ENCODE results near the gene SDS.
A peak's percentile ranks its signal among the peaks of the same experiment; 100 is the strongest.

SDS gene

DNA sequence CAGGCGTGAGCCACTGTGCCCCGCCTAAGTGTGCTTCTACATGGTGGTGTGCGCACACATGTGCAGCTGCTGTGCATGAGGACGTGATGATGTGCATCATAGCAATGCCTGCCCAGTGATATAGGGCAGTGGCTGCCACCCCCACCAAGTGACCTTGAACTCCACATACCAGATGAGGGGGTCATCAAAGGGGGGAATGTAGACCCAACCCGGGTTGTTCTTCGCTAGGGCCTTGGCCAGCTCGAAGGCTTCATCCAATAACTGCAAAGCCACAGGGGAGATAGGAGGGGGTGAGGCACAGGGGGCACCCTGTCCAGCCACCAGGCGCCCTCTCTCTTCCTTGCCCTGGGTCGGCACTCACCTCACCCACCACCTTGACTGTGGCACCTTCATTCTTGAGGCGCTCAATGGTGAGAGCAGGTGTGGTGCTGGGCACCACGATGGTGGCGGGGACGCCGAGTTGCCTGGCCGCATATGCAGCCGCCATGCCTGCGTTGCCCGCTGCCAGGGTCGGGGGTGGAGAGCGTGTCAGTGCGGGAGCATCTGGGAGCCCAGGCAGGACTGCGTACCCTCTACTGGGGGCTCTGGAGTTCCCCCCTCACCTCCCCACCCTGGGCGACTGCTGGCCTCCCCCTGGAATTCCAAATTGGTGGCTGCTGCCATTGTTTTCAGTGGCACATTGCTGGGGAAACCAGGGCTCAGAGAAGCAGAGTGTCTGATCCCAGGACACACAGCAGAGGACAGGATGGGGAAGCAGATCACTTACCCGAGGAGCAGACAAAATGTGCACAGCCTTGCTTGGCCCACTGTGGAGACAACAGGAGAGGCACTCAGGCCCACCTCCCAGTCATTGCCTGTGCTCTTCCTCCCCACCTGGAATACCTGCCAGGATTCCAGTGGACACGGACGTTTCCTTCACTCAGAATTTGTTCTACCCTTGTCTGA is 5.1 kb downstream of the SDS start:
- no peak for DNase-seq

DNA sequence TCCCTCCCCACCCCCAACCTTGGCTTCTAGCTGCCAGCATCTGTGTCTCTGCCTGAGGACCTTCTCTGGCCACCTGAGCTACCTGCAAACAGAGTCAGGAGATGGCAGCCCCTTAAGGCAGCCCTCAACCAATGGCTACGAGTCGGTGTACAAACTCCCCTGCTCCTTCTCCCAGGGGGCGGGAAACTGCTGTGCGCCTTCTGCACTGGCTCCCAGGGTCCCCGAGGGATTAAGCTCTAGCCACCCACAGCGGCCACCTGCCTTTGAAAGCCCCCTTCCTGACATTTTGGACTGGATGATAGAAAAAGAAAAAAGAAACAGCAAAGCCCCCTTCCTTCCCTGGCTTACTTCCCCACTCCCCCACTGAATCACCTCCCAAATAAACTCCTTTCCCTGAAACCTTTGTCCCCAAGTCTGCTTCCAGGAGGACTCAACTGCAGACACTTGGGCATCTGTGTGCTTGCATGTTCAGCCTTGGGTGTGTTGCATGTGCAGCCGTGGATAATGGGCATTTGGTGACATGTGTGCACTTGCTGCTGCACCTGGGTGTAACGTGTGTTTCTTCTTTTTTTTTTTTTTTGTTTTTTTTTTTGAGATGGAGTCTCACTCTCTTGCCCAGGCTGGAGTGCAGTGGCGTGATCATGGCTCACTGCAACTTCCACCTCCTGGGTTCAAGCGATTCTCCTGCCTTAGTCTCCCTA is 6.0 kb downstream of the SDS start:
- no peak for DNase-seq

DNA sequence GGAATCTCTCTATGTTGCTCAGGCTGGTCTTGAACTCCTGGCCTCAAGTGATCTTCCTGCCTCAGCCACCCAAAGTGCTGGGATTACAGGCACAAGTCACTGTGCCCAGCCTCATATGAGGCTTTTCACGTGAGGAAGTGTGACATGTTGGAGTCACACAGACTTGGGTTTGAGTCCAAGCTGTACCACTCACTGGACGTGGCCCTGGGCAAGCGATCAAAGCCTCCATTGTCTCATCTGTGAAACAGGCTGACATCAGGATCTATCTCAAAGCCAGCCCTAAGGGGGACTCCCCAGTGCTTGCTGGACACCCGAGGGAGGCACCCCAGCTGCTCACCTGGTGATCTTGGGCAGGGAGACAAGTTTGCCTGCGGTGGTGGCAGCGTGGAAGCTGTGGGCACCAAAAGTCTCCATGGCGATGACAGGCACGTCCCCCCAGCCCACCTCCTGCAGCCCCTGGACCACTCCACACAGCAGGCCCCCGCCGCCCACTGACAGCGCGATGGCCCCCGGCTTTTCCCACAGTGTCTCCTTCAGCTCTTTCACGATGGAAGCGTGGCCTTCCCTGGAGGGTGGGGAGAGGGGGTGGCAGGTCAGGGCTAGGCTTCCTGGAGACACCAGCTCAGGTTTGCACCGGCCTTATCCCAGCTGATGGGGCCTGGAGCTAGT is 6.7 kb downstream of the SDS start:
- DNase-seq: peak; percentile 34

DNA sequence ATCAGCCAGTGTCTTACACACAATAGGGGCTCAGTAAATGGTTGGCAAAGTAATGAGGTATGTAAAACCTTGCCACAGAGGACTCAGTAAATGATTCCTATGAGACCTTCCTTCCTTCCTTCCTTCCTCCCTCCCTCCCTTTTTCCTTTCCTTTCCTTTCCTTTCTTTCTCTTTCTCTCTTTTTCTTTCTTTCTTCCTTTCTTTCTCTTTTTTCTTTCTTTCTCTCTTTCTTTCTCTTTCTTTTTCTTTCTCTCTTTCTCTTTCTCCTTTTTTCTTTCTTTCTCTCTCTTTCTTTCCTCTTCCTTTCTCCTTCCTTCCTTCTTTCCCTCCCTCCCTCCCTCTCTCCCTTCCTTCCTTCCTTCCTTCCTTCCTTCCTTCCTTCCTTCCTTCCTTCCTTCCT is 7.5 kb downstream of the SDS start:
- no peak for DNase-seq

DNA sequence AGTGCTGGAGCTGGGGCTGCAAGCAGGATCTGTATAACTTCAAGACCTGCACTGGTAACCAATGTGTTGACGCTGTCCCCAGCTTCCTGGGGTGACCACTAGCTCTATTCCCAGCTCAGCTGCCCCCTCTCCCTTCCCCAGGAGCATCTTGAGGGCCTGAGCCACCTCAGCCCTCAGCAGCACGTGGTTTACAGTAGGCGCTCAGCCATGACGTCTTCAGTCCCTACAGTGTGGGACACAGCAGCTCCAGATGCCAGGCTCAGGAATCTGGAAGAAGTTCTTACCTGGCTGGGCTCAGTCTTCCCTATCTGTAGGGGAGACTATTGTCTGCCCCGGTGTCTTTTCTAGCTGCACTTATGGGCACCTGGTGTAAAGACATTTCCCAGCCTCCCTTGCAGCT is 8.6 kb downstream of the SDS start:
- DNase-seq: no peak

DNA sequence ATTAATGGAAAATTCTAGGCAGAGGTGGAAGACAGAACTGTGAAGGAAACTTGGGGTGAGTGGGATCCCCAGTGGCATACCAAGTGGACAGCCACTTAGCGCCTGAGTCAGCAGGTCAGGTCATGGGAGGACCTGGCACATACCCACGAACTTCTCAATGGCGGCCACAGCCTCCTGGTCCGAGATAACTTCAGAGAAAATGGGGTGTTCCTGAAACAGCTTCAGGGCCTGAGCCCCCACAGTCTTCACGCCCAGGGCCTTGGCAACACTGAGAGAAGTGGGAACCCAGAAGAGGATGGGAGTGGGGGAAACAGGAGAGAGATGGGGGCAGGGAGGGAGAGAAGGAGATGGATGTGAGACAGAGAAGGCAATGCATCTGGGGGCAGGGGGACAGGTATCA is 9.9 kb downstream of the SDS start:
- DNase-seq: no peak

DNA sequence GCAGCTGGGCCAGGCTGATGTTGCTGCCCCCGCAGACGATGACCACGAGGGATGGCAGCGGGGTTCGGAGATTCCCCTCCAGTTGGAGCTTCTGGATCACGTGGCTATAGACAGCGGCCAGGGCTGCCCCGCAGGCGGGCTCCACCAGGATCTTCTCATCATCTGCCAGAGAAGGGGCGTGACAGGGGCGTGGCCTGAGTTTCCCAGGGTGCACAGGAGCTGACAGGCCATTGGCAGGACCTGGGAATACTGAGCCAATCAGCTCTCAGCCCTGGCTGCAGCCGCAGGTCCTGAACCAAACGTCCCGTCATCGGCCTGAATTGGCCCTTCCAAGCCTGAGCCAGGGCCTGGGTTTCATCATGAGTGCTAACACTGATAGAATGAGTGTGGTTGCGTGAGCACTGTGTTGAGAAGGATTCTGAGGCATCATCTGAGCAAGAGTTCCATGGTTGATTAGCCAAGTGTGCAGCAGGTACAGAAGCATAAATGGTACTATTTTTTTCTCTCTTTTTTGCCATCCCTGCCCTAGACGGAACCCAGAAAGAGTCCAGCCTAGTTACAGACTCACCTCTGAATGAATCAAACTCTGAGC is 10.6 kb downstream of the SDS start:
- no peak for DNase-seq

DNA sequence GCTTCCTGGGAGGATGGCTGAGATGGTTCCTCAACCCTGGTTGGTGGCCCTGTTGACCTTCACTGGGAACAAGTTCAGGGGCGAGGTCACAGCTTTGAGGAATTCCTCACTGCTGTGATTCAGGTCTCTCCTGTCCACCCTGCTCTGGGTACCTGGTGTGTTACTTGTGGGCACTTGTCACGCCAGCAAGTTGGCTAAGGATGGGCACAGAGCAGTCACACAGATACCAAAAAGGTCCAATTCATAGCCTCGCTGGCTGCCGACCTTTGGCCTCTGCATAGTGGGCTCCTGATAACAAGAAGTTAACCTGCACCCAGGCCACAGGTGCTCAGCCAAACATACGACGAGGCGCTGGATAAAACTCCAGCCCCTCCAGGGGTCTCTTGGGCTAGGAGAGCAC is 11.2 kb downstream of the SDS start:
- no peak for DNase-seq

DNA sequence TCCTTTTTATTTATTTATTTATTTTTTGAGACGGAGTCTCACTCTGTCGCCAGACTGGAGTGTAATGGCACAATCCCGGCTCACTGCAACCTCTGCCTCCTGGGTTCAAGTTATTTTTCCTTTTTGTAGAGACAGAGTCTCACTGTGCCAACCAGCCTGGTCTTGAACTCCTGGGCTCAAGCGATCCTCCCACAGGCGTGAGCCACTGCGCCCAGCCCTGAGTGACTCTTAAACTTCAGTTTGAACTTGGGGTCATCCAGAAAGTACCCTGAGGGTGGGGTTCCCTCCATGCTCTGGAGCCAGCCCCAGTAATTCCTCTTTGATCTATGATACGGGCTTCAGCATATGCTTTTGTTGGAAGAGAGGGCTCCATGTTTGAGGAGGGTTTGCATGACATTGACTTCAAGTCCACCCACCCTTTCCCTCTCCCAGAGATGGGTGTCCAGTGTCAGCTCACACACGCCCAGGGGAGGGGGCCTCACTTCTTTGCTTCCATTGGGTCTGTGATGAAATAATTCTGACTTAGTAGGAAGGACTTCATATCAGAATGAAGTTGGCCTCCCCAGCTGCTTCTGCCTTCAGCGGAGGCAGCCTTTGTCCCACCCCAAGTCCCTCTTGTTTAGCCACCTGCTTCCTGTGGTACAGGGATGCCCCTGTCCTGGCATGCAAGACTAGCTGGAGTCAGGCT is 11.9 kb downstream of the SDS start:
- no peak for DNase-seq

DNA sequence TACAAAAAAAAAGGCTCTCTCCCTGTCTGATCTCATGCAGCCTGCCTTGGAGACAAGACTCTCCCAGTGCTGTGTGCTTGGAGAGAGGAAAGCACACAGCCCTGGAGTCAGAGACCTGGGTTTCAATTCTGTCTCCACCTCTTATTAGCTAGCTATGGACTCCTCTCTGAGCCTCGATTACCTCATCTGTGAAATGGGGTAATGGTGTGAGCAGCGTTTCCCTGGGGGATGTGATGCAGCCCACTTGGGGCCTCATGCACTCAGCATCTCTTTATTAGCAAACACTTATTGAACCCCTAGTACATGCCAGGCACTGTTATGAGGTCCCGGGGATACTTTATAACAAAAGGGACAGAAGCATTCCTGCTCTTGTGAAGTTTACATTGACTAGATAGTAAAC is 12.5 kb downstream of the SDS start:
- DNase-seq: no peak

DNA sequence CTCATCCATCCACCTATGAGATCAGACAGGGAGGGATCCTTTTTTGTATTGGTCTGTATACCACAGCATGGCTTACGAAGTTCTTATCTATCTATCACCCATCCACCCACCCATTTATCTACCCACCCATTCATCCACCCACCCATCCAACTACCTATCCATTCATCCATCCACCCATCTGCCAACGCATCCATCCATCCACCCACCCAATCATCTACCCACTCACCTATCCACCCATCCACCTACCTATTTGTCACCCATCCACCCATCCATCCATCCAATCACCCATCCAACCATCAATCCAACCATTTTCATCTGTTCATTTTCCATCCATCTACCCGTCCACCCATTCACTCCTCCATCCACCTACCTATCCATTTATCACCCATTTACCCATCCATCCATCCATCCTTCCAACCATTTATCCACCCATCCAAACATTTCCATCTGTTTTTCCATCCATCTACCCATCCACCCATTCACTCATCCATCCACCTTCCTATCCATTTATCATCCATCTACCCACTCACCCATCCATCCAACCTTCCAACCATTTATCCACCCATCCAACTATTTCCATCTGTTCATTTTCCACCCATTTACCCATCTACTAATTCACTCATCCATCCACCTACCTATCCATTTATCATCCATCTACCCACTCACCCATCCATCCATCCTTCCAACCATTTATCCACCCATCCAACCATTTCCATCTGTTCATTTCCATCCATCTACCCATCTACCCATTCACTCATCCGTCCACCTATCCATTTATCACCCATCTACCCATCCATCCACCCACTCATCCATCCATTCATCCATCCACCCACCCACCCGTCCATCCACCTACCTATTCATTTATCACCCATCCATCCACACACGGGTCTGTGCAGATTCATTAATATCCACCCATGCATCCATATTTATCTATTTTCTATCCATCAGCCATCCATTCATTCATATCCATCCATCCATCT is 13.3 kb downstream of the SDS start:
- no peak for DNase-seq

DNA sequence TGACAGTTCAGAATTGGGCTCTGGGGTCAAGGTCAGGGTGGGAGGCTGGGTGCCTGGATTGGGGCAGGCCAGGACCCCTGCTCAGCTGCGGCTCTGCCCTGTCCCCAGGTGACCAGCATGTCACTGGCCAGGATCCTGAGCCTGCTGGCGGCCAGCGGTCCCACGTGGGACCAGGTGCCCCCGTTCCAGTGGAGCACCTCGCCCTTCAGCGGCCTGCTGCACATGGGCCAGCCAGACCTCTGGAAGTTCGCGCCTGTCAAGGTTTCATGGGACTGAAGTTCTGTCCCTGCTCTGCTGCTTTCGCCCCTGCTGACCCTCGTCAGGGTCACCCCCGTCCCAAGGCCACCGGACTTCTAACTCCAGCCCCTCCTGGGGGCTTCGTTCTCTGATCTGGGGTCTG is 15.3 kb downstream of the SDS start:
- no peak for DNase-seq

DNA sequence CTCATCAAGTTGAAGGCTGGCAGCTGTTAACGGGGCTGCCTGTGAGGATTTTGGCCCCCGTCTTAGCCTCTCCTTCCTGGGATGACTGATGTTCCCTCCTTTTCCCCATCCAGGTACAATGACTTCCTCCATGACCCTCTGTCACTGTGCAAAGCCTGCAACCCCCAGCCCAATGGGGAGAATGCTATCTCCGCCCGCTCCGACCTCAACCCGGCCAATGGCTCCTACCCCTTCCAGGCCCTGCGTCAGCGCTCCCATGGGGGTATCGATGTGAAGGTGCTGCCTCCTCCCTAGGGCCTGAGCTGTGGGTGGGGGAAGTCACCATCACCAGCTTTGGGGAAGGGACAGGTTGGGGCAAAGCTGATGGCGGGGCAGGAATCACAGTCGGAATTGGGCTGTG is 16.1 kb downstream of the SDS start:
- DNase-seq: no peak

DNA sequence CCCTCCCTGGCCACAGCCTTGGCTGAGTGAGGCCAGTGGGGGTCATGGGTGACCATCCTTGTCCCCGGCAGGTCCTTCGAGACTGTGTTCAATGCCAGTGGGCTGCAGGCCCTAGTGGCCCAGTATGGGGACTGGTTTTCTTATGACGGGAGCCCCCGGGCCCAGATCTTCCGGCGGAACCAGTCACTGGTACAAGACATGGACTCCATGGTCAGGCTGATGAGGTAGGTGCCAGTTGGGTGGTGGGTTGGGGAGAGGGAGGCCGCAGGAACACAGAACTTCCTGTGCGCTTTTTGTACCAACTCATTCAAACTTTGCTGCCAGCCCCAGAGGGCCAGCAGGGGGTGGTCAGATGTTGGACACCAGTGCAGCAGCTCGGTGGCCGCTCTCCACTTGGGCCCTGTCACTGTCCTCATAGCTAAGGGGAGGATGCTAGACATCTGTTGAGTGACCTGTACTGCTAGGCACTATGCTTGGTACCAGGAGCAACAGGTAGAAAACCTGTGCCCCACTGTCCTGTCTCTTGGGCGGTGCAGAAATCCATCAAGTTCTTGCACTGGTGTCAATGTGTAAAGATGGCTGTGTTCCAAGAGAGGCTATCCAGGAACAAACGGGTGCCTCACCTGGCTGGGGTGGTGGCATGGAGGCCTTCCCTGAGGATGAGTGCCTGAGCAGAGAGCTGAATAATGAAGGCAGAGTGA is 16.7 kb downstream of the SDS start:
- DNase-seq: no peak

DNA sequence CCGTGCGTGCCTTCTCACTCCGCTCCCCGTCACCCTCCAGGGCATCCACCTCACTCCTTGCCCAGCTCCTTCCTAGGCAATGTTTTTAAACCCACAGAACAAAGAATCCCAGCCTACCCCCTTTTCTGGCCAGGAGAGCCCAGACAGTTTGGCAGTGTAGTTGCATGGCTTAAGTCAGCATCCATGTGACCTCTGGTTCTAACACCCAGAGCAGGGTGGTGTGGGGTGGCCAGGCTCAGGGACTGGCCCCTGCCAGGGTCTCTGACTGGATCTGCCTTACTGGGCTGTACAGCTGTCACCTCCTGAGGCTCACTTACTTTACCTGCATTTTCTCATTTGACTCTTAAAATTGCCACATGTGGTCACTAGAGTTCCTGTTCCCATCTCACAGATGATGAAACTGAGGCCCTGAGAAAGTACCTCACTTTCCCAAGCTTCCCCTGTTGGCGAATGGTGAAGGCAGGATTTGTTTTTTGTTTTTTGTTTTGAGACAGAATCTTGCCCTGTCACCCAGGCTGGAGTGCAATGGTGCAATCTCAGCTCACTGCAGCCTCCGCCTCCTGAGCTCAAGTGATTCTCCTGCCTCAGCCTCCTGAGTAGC is 18.3 kb downstream of the SDS start:
- peak; percentile 24 for DNase-seq

DNA sequence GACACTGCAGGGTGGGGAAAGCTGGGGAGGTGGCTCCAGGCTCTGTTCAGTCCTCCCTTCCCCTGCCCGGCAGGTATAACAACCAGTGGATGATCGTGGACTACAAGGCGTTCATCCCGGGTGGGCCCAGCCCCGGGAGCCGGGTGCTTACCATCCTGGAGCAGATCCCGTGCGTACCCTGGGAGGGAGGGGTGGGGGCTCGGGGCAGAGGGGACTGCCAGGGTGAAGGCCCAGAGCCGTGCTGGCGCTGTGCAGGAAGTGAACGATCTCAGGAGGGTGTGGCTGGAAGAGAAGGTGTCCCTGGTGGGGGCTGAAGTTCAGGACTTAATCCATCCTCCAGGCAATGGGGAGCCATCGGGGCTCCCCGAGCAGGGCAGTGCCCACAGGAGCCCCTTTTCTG is 18.9 kb downstream of the SDS start:
- no peak for DNase-seq

DNA sequence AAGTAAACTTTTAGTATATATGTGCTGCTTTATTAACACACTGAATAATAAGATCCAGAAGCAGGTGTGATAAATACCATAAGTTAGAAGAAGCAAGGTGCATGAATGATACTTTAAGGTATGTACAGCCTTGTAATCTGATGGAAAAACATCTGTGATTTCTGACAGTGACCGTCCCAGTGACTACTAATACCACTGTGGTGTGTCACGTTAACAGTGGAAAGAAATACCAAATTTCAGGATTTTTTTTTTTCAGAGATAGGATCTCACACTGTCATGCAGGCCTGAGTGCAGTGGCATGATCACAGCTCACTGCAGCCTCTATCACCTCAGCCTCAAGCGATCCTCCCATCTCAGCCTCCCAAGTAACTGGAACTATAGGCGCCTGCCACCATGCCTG is 21.5 kb downstream of the SDS start:
- DNase-seq: no peak

DNA sequence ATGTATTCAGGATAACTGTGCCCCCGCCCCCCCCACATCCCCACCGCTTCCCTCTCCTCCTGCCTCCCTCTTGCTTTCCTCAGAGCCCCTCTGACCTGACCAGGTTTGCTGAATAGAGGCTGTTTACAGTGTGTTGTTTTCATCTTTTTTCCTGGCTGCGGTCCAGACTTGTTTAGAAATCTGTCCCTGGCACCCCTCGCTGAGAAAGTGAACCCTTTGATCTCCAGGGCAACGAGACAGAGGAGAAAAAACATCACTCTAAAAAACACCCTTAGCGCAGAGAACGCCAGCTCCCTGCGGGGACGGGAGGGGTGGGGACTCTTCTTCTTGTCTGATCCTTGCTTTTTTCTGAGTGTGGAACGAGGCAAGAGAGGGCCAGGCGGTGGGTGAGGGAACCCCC is 22.5 kb downstream of the SDS start:
- DNase-seq: peak; percentile 60

DNA sequence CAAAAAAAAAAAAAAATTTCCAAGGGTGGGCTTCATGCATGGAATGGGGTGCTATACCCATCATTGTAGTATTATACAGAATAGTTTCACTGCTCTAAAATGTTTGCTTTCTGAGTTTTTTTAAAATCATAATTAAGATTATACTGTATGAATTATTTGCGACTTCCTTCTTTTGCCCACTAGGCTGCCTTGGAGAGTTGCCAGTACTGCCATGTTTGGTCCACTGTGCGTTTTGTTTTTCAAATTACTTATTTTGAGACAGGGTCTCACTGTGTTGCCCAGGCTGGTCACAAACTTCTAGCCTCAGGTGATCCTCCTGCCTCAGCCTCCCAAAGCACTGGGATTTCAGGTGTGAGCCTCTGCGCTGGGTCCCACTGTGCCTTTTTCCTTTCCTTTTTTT is 25.4 kb downstream of the SDS start:
- DNase-seq: no peak

DNA sequence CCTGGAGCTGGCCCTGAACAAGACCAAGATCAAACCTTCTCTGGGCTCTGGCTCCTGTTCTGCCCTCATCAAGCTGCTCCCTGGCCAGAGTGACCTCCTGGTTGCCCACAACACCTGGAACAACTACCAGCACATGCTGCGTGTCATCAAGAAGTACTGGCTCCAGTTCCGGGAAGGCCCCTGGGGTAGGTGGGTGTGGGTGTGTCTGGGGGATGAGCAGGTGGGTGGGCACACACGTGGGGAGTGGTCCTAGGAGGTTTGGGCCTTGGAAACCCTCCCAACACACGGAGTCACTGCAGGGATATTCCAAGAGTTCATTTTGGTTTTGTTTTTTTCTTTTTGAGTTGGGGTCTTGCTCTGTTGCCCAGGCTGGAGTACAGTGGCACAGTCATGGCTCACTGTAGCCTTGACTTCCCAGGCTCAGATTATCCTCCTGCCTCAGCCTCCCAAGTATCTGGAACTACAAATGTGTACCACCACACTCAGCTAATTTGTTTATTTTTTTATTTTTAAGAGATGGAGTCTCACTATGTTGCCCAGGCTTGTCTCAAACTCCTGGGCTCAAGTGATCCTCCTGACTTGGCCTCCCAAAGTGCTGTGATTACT is 28.8 kb downstream of the SDS start:
- no peak for DNase-seq
